Left lung (tissue), 10 donors: Measurements from ENCODE around the gene CDHR4. TPM values are rescaled to one million over a fixed set of nuclear protein-coding genes. Genes with fewer than 3 reads are reported as not detected.

ENCODE experiments used
- ATAC-seq: fragments of 200-7000 bp; cut with Tn5 transposase; one replicate; pipeline ENCODE4 v1.9.1; 2020; ENCODE audit warnings: moderate library complexity
- DNase-seq, 4 donors: peaks; one replicate each; pipeline ENCODE4 v3.0.0-alpha.2; 2013 to 2020
- H3K27ac ChIP-seq, 2 donors: fragments of 200-600 bp; sonication (generic) in 1 of 2; one replicate each; pipeline versions ENCODE4 v1.5.0 to v1.8.0; 2020 to 2021
- H3K27me3 ChIP-seq, 2 donors: fragments of 200-600 bp; sonication (generic) in 1 of 2; one replicate each; pipeline versions ENCODE4 v1.5.0 to v1.8.0; 2020 to 2021
- H3K36me3 ChIP-seq, 2 donors: fragments of 200-600 bp; sonication (generic) in 1 of 2; one replicate each; pipeline versions ENCODE4 v1.5.0 to v1.8.0; 2020 to 2021
- H3K4me1 ChIP-seq, 2 donors: fragments of 200-600 bp; one replicate each; pipeline ENCODE4 v1.8.0; 2021
- H3K4me3 ChIP-seq, 2 donors: fragments of 200-600 bp; sonication (generic) in 1 of 2; one replicate each; pipeline versions ENCODE4 v1.5.0 to v1.8.0; 2020 to 2021; ENCODE audit warnings: mild to moderate bottlenecking in 1 of 2
- H3K9me3 ChIP-seq, 2 donors: fragments of 200-600 bp; sonication (generic) in 1 of 2; one replicate each; pipeline versions ENCODE4 v1.5.0 to v1.8.0; 2020 to 2021
- intact Hi-C, 2 donors: fragments of 100-400 bp; cut with DNase I; formaldehyde crosslinking; loops; one replicate each; pipeline versions ENCODE4 v1.11.2 to v1.14.2; 2022
- polyA plus RNA-seq, 6 donors: library from polyadenylated mRNA; unstranded; fragments of 120-200 nt; gene quantifications; one replicate each; pipeline ENCODE4 v1.2.1, GENCODE V29; 2013; ENCODE audit not compliant: insufficient read length in 6 of 6
- total RNA-seq, 2 donors: library from RNA; stranded (reverse); fragmentation: NEBNext Ultra II Directional; extraction: Animal tissue kit (Norgen Biotek cat#: 25700); gene quantifications; one replicate each; pipeline ENCODE4 v1.2.1, GENCODE V29; 2021
- TF ChIP-seq, protein P1 (sequence below), 2 donors: fragments of 200-600 bp; sonication (generic) in 1 of 2; IDR thresholded peaks; one replicate each; pipeline versions ENCODE4 v1.5.0 to v1.8.0; 2021; ENCODE audit warnings: antibody characterized with exemption in 2 of 2
- donor health status: DM: no; HTN: yes; CAD: no.
- donor health status: DM: no; HTN: no; CAD: no.

CDHR4 gene
- total and polyA plus RNA-seq, 8 donors = 0.20 to 6.5 (median 3.8) TPM

DNA sequence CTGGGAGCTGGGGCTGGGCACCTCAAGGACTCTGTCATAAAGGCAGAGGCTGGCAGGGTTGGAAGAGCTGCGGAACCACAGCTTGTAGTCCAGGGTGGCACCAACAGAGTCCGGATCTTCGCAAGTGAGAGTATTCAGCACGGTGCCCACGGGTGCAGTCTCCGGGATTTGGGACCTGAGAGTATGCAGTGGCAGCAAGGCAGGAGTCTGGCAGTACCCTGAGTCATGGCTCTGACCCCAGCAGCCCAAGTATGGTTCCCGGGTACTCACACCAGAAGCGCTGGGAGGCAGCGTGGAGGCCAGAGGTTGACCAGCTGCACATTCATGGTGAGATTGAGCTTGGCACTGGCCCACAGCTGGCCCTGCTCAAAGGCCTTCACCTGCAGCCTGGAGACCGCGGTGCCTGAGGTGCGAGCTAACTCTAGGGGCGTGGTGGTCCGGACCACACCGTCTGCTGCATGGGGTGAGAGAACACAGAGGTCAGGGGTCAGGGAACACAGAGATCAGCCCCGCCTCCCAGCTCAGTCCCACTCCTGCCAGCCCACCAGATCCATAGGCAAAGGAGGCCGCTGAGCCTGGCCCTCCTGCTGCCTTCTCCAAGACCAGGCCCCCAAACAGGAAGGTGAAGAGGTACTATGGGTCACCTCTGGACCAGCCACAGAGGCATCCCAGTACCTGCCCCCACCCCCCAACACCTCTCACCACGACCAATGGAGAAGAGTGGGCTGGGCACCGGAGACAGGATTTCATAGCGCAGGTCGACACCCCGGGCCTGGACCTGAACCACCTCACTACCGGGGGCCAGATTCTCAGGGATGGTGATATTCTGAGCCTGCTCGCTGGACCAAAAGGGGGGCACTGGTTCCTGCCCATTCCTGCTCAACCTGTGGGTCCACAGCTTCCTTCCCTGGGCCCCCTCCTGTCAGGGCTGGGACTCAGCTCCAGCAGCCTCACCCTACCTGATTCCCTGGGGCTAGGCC, 4.5 kb downstream of the CDHR4 start:
- intact Hi-C loops = no loop called here
- H3K27ac ChIP-seq = no peak overlapping the region
- no peak overlapping the region for H3K4me3 ChIP-seq
- no peaks in the 10 kb centered on the region for H3K4me1 ChIP-seq
- no peaks in the 10 kb centered on the region for H3K36me3 ChIP-seq
- DNase-seq (no peak), ATAC-seq (no peak)
- H3K9me3 ChIP-seq = no peaks in the 10 kb centered on the region
- TF ChIP-seq, protein P1, sequence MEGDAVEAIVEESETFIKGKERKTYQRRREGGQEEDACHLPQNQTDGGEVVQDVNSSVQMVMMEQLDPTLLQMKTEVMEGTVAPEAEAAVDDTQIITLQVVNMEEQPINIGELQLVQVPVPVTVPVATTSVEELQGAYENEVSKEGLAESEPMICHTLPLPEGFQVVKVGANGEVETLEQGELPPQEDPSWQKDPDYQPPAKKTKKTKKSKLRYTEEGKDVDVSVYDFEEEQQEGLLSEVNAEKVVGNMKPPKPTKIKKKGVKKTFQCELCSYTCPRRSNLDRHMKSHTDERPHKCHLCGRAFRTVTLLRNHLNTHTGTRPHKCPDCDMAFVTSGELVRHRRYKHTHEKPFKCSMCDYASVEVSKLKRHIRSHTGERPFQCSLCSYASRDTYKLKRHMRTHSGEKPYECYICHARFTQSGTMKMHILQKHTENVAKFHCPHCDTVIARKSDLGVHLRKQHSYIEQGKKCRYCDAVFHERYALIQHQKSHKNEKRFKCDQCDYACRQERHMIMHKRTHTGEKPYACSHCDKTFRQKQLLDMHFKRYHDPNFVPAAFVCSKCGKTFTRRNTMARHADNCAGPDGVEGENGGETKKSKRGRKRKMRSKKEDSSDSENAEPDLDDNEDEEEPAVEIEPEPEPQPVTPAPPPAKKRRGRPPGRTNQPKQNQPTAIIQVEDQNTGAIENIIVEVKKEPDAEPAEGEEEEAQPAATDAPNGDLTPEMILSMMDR (IDR thresholded peaks at IDR 0.05) = no peak
- no peaks in the 10 kb centered on the region for H3K27me3 ChIP-seq

DNA sequence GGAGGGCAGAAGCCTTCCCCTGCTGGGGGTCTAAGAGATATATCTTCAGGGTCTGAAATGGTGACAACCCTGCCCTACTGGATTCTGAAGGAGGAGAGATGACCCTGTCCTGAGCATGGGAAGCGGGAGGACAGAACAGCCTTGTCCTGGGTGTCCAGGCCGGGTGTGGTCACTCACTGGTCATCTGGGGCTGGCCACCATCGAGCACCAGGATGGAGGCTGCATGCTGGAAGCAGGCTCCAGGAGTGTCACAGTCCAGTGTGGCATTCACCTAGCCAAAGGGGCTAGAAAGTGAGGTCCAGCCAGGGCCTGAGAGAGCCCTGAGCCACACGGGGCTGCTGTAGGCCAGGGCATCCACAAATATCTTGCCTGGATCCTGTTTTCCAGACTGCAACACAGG, 5.2 kb downstream of the CDHR4 start:
- DNase-seq (no peak), ATAC-seq (no peak)
- no peak overlapping the region for H3K27ac ChIP-seq
- intact Hi-C loops = no loop called here
- no peak overlapping the region for H3K4me3 ChIP-seq
- no peaks in the 10 kb centered on the region for H3K36me3 ChIP-seq
- no peaks in the 10 kb centered on the region for H3K27me3 ChIP-seq
- TF ChIP-seq, protein P1 (IDR thresholded peaks at IDR 0.05) = no peak
- no peaks in the 10 kb centered on the region for H3K9me3 ChIP-seq
- H3K4me1 ChIP-seq = no peaks in the 10 kb centered on the region

DNA sequence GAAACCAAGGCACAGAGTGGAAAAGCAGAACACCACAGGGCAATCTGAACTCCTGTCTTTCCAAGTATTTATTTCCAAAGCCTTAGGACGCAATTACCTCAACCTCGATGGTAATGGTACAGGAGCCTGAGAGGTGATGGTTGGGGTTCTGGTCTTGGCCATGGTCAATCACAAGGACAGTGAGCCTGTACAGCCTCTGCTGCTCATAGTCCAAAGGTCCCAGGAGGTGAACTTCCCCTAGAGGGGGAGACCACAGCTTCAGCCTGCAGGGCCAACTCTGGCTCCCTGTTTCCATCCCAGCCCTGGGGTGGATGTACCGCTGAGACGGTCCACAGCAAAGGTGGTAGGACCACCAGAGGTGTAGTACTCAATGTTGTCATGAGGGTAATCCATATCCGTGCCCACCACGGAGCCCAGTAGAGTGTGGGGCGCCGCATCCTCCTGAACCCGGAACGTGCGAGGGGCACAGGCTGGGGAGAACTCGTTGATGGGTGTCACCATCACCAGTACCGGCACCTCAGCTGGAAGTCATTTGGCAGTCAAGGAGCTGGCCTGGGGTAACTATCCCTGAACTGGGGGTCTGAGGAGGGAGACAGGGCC, 6.1 kb downstream of the CDHR4 start:
- TF ChIP-seq, protein P1 (IDR thresholded peaks at IDR 0.05) = no peak
- H3K4me1 ChIP-seq = no peaks in the 10 kb centered on the region
- no peaks in the 10 kb centered on the region for H3K27me3 ChIP-seq
- no peak overlapping the region for H3K4me3 ChIP-seq
- H3K36me3 ChIP-seq = no peaks in the 10 kb centered on the region
- DNase-seq = no peak
- no peaks in the 10 kb centered on the region for H3K9me3 ChIP-seq
- intact Hi-C loops = no loop called here
- no peak for ATAC-seq
- H3K27ac ChIP-seq = no peak overlapping the region

DNA sequence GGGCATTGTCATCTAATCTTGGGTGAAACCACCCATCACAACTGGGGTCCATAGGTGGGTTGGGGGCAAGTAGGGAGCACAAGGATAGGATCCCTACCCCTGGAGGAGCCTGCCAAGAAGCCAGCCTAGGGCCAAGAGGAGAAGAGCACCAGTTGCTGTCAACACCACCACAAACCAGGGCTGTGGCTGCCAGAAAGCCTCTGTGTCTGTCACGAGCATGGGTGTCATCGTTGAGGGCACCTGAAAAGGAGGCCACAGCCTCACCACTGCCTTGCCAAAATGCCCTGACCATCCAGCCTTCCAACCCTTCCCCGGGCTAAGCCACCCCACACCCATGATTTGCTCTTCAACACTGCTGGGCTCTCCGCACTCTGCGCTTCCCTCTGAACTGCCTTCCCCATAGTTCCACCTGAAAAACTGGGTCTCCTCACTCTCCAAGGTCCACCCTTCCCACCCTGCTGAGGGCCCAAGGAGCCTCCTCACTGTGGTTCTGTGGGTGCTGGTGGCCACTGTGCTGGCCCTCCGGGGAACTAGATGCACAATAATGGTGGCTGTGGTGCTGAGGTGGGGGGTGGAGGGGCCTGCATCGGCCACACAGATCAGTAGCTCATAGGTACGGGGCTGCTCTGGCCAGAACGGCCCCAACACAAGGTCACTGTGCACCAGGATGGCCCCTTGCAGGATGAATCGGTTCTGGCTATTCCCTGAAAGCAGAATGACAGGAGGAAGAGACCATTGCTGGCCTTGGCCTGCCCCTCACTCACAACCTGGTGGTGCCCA, 7.1 kb downstream of the CDHR4 start:
- Histone ChIP-seq H3K4me3 (no peak overlapping the region), H3K27ac (no peak overlapping the region), H3K36me3 (no peaks in the 10 kb centered on the region), H3K4me1 (no peaks in the 10 kb centered on the region), H3K9me3 (no peaks in the 10 kb centered on the region), H3K27me3 (no peaks in the 10 kb centered on the region)
- DNase-seq (no peak), ATAC-seq (no peak)
- intact Hi-C loops = no loop called here
- TF ChIP-seq, protein P1 (IDR thresholded peaks at IDR 0.05) = no peak

DNA sequence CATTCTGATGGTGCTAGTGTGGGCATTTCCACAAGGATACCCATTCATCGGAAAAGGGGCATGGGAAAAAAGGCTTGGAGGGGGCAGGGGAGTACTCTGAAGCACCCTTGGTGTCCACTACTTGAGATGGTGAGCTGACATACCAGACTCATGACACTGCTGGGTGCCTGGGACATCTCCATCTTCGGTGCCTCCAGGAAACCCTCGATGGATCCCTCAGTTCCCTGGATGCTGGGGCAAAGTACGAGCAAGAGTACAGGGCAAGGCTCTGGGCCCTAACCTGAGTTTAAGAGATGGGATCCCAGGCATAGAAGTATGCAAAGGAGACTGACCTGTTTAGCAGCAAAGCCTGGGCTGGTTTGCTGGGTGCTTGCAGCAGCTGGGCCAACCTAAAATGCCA, 8.1 kb downstream of the CDHR4 start:
- no peak overlapping the region for H3K27ac ChIP-seq
- intact Hi-C loops = no loop called here
- ATAC-seq = no peak
- H3K4me3 ChIP-seq = no peak overlapping the region
- H3K36me3 ChIP-seq = no peaks in the 10 kb centered on the region
- H3K4me1 ChIP-seq = peaks cover 0 to 9% of the 10 kb centered on the region in 2 donors
- DNase-seq = no peak
- no peaks in the 10 kb centered on the region for H3K27me3 ChIP-seq
- TF ChIP-seq, protein P1 (IDR thresholded peaks at IDR 0.05) = no peak
- no peaks in the 10 kb centered on the region for H3K9me3 ChIP-seq
